Inferior parietal cortex (tissue), 1 donor: Measurements from ENCODE around the gene SPCS1.

ENCODE experiments used
- DNase-seq: peaks from one replicate; pipeline ENCODE4 v3.0.0-alpha.2; 2016; ENCODE audit errors: extremely low spot score

The SPCS1 gene

GRCh38 chr3:52730681-52731080, 24.8 kb downstream of the SPCS1 start:
- no peak for DNase-seq

DNA sequence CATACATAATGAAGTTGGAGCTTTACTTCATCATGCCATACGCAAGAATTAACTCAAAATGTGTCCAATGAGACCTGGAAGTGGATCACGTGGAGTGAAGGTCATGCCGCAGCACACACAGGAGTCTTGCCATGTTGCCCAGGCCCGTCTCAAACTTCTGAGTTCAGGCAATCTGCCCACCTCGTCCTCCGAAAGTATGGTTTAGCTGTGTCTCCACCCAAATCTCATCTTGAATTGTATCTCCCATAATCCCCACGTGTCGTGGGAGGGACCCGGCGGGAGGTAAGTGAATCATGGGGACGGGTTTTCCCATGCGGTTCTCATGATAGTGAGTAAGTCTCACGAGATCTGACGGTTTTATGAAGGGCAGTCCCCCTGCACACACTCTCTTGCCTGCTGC, 25.7 kb downstream of the SPCS1 start:
- DNase-seq = no peak

DNA sequence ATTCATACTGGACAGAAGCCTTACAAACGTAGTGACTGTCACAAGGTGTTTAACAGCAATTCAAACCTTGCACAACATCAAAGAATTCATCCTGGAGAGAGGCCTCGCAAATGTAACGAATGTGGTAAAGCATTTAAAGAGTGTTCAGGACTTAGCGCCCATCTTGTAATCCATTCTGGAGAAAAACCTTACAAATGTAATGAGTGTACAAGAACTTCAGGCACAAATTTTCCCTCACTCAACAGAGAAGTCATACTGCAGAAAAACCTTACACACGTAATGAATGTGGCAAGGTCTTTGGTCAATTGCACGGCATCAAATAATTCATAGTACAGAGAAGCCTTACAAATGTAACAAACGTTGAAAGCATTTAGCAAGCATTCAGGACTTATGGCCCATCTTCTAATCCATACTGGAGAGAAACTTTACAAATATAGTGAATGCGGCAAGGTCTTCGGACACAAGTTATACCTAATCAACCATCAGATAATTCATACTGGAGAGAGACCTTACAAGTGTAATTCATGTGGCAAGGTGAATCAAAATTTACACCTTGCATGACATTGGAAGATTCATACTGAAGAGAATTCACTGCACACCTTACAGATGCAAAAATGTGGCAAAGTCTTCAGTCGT, 27.5 kb downstream of the SPCS1 start:
- no peak for DNase-seq

- no peak for DNase-seq
Observed at GRCh38 chr3:52739730-52740129, 33.8 kb downstream of the SPCS1 start.

DNA sequence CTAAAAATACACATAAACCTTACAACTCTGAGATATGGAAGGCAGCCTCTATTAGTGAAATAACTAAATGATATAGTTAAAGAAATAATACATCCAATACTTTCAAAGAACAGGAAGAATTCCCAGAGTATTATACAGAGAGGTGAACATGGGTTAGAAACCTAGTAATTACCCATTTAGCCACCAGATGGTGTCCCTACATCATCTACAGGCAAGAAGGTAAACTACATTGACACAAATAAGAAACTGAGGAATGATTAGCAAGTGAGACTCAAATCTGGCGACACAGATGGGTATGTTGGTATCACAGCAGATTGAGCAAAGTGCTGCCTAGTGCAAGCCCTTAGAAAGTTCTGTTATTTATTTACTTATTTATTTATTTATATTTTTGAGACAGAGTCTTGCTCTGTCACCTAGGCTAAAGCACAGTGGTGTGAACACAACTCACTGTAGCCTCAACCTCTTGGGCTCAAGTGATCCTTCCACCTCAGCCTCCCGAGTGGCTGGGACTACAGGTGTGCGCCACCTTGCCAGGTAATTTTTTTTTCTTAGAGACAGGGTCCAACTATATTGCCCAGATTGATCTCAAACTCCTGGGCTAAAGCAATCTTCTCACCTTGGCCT, 36.6 kb downstream of the SPCS1 start:
- DNase-seq = peak; percentile 18

DNA sequence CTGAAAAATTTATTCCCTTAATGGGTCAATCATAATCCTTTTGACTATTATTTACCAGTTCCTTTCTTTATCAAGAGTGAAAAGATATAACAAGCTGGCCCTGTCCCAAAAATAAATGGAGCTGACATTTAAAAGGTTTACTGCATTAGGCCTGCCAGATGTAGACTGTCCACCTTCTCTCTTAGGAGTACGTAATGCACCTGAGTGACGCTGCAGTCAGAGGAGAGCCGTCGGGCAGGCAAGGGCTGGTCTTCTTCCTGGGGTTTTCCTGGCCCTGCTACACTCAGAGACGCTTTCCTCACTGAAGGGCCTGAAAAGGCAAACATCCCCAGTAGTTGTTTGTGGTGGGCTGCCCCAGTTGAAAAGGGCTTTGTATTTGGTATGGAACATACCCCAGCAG, 37.2 kb downstream of the SPCS1 start:
- DNase-seq = no peak

GRCh38 chr3:52743721-52744120, 37.8 kb downstream of the SPCS1 start:
- no peak for DNase-seq

DNA sequence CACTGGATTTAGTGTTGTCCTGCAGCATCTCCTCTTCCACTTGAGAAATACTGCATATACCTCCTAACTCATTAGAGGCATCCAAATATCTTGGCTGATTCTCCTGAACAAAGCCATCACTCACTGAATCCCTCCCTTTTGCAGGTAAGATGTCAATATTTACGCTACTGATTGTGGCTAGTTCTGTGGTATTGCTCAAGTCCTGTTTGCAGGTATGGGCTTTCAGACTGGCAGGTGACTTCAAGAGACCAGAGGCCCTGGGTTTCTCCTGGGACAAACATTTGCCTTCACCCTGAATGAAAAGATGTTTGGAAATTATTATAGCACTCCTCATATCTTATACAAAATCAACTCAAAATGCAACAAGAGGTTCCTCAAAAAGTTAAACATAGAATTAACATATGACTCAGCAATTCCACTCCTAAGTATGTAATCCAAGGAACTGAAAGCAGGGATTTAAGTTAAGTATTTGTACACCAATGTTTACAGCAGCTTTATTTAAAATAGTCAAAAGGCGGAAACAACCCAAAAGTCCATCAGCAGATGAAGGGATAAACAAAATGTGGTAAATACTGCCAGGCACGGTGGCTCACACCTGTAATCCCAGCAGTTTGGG, 46.2 kb downstream of the SPCS1 start:
- no peak for DNase-seq

DNA sequence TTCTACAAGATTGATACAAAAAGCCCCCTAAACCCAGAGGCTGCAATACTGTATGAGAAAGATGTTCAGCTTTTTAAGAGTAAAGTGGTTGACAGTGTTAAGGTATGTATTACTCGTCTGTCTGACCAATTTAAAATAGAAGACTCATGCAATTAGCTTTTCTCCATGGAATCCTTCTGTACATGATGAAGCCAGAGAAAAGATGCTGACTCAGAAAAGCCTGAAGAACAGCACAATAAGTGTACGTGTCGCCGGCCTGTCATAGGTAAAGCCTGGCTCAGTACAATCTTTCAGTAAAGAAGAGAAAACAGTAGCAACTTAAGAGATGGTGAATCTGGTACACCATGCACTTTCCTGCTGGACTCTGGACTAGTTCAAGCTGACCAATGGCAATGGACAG, 48.5 kb downstream of the SPCS1 start:
- DNase-seq = no peak

DNA sequence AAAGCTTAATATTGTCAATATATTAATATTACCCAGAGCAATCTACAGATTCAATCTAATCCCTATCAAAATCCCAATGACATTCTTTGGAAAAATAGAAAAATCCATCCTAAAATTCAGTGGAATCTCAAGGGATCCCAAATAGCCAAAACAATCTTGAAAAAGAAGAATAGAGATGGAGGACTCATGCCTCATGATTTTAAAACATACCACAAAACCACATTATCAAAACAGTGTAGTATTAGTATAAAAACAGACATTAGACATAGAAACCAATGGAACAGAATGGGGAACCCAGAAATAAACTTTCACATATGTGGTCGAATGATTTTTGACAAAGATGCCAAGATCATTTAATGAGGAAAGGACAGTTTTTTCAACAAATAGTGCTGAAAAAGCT, 50.2 kb downstream of the SPCS1 start:
- DNase-seq = no peak
